ENCODE data around the gene KIF21B. TPM values are rescaled to one million over a fixed set of nuclear protein-coding genes. Genes with fewer than 3 reads are reported as not detected.

The KIF21B gene
- total and polyA plus RNA-seq, 2 experiments from 2014 or later, result 0.18 to 1.3 TPM

- TF ChIP-seq EZH2 (IDR thresholded peaks at IDR 0.05; ENCODE audit: borderline replicate concordance), result no peak
- no peak for TF ChIP-seq CTCF (IDR thresholded peaks at IDR 0.05; ENCODE audit: poor library complexity)
- TF ChIP-seq EZH2phosphoT487 (IDR thresholded peaks at IDR 0.05; ENCODE audit: low read depth, severe bottlenecking, unreplicated experiment), result no peak
- Histone ChIP-seq H3K4me3 (no peak overlapping the region), H3K36me3 (replicated peaks; ENCODE audit: insufficient read depth, low read depth) (no peaks in the 10 kb centered on the region), H3K9me3 (ENCODE audit: low read depth) (no peaks in the 10 kb centered on the region), H3K27ac (no peak overlapping the region), H3K9me2 (replicated peaks; ENCODE audit: insufficient read depth) (no peaks in the 10 kb centered on the region), H3K79me2 (no peaks in the 10 kb centered on the region), H3K27me3 (no peaks in the 10 kb centered on the region), H2AFZ (no peak overlapping the region), H3K4me1 (ENCODE audit: insufficient read depth) (peaks cover 16% of the 10 kb centered on the region), H3K4me2 (no peak overlapping the region), H4K20me1 (ENCODE audit: insufficient read depth, poor library complexity, severe bottlenecking) (no peaks in the 10 kb centered on the region)
- DNase-seq (ENCODE audit: low spot score), result no peak
- 84% methylated on average over 32 of the region's 33 CpGs for WGBS (ENCODE audit: low lambda C conversion rate, missing lambda C conversion rate)
Measured at GRCh38 chr1:201013991-201014815, 9.3 kb downstream of the KIF21B start.

- TF ChIP-seq CTCF (IDR thresholded peaks at IDR 0.05; ENCODE audit: poor library complexity), result no peak
- Histone ChIP-seq H3K27ac (no peak overlapping the region), H3K79me2 (no peaks in the 10 kb centered on the region), H4K20me1 (ENCODE audit: insufficient read depth, poor library complexity, severe bottlenecking) (no peaks in the 10 kb centered on the region), H3K9me3 (ENCODE audit: low read depth) (no peaks in the 10 kb centered on the region), H3K4me1 (ENCODE audit: insufficient read depth) (peaks cover 16% of the 10 kb centered on the region), H2AFZ (no peak overlapping the region), H3K36me3 (replicated peaks; ENCODE audit: insufficient read depth, low read depth) (no peaks in the 10 kb centered on the region), H3K27me3 (no peaks in the 10 kb centered on the region), H3K4me3 (no peak overlapping the region), H3K9me2 (replicated peaks; ENCODE audit: insufficient read depth) (no peaks in the 10 kb centered on the region), H3K4me2 (no peak overlapping the region)
- WGBS (ENCODE audit: low lambda C conversion rate, missing lambda C conversion rate), result 84% methylated on average over 4 of the region's 4 CpGs
- DNase-seq (ENCODE audit: low spot score), result no peak
Measured at GRCh38 chr1:201013031-201013485, 10.5 kb downstream of the KIF21B start.

- no peaks in the 10 kb centered on the region for H4K20me1 ChIP-seq (ENCODE audit: insufficient read depth, poor library complexity, severe bottlenecking)
- no peaks in the 10 kb centered on the region for H3K79me2 ChIP-seq
- no peaks in the 10 kb centered on the region for H3K27me3 ChIP-seq
- H3K9me3 ChIP-seq (ENCODE audit: low read depth), result no peaks in the 10 kb centered on the region
- no peaks in the 10 kb centered on the region for H3K36me3 ChIP-seq (replicated peaks; ENCODE audit: insufficient read depth, low read depth)
- TF ChIP-seq EZH2 (IDR thresholded peaks at IDR 0.05; ENCODE audit: borderline replicate concordance) (no peak), CTCF (IDR thresholded peaks at IDR 0.05; ENCODE audit: poor library complexity) (no peak)
- no peak overlapping the region for H2AFZ ChIP-seq
- WGBS (ENCODE audit: low lambda C conversion rate, missing lambda C conversion rate), result 75% methylated on average over 3 of the region's 3 CpGs
- H3K27ac ChIP-seq, result no peak overlapping the region
- peaks cover 7% of the 10 kb centered on the region for H3K4me1 ChIP-seq (ENCODE audit: insufficient read depth)
- no peaks in the 10 kb centered on the region for H3K9me2 ChIP-seq (replicated peaks; ENCODE audit: insufficient read depth)
- no peak for DNase-seq (ENCODE audit: low spot score)
- H3K4me2 ChIP-seq, result no peak overlapping the region
- H3K4me3 ChIP-seq, result no peak overlapping the region
Measured at GRCh38 chr1:201011616-201012015, 11.9 kb downstream of the KIF21B start.
